DND-41 (cell line): ENCODE data around the gene TRPM3.

Experiments used
- EZH2 ChIP-seq: IDR thresholded peaks from 3 replicates; pipeline ENCODE4 v1.6.1; 2012; ENCODE audit warnings: borderline replicate concordance, low read depth, mild to moderate bottlenecking, moderate library complexity, low read length, inconsistent platforms; ENCODE audit not compliant: severe bottlenecking
- TF ChIP-seq, protein P1 (sequence below): IDR thresholded peaks from 2 replicates; pipeline ENCODE4 v1.5.1; 2012; ENCODE audit warnings: borderline replicate concordance, low read length, moderate library complexity, mild to moderate bottlenecking; ENCODE audit not compliant: poor library complexity, severe bottlenecking; ENCODE audit errors: extremely low read depth

GRCh38 chr9:71122421-71122820, 1.0 kb upstream of the TRPM3 start:
- TF ChIP-seq, protein P1, sequence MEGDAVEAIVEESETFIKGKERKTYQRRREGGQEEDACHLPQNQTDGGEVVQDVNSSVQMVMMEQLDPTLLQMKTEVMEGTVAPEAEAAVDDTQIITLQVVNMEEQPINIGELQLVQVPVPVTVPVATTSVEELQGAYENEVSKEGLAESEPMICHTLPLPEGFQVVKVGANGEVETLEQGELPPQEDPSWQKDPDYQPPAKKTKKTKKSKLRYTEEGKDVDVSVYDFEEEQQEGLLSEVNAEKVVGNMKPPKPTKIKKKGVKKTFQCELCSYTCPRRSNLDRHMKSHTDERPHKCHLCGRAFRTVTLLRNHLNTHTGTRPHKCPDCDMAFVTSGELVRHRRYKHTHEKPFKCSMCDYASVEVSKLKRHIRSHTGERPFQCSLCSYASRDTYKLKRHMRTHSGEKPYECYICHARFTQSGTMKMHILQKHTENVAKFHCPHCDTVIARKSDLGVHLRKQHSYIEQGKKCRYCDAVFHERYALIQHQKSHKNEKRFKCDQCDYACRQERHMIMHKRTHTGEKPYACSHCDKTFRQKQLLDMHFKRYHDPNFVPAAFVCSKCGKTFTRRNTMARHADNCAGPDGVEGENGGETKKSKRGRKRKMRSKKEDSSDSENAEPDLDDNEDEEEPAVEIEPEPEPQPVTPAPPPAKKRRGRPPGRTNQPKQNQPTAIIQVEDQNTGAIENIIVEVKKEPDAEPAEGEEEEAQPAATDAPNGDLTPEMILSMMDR, result no peak
- no peak for TF ChIP-seq EZH2
